Measurements from ENCODE around the gene GPRASP3.

- TF ChIP-seq CTCF (conservative IDR thresholded peaks at IDR 0.05; ENCODE audit: low read length) (no peak), EZH2phosphoT487 (IDR thresholded peaks at IDR 0.05; ENCODE audit: borderline replicate concordance) (no peak)
These were observed 11.6 kb upstream of the GPRASP3 start for GRCh38 chrX:102708900-102709299.

Data from Loucy (cell line).